Measurements from ENCODE around the gene KRTAP10-11. TPM values are rescaled to one million over a fixed set of nuclear protein-coding genes. Genes with fewer than 3 reads are reported as not detected.
"Not testable (repeated sequence)": the region's sequence is repeated elsewhere in the genome, so short reads cannot be mapped to it uniquely, and the experiment has no call there.

KRTAP10-11 gene
- total RNA-seq, 3 donors from 2014 or later = not detected

DNA sequence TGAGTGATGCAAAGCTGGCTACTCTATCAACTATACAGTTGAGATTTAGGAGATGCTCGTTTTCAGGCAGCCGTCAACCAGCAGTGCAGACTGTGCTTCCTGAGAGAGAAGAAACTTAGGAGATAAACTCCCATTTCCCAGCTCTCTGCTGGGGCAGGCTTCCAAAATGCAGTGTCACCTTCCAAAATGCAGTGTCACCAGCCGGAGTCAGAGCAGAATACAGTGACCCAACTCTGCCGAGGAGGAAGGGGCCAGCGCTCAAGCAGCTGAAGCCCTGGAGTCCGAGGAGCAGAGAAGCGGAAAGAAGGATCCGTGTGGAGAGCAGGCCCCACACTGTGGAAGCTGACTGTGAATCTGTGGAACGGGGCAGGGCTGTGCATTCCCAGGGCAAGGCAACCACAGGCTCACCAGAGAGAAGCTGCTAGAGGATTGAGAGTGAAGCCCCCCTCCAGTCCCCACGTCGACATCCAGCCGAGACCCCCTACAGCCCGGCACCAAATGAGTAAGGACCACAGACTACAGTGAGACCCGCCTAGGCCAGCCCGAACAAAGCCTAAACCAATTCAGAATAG, 36.5 kb downstream of the KRTAP10-11 start:
- no peaks in the 10 kb centered on the region for H3K9me3 ChIP-seq
- TF ChIP-seq POLR2AphosphoS5 (IDR thresholded peaks at IDR 0.05) (no peak), POLR2A (IDR thresholded peaks at IDR 0.05) (no peak)
- TF ChIP-seq, protein P1, sequence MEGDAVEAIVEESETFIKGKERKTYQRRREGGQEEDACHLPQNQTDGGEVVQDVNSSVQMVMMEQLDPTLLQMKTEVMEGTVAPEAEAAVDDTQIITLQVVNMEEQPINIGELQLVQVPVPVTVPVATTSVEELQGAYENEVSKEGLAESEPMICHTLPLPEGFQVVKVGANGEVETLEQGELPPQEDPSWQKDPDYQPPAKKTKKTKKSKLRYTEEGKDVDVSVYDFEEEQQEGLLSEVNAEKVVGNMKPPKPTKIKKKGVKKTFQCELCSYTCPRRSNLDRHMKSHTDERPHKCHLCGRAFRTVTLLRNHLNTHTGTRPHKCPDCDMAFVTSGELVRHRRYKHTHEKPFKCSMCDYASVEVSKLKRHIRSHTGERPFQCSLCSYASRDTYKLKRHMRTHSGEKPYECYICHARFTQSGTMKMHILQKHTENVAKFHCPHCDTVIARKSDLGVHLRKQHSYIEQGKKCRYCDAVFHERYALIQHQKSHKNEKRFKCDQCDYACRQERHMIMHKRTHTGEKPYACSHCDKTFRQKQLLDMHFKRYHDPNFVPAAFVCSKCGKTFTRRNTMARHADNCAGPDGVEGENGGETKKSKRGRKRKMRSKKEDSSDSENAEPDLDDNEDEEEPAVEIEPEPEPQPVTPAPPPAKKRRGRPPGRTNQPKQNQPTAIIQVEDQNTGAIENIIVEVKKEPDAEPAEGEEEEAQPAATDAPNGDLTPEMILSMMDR (IDR thresholded peaks at IDR 0.05) = no peak
- H3K4me1 ChIP-seq = no peaks in the 10 kb centered on the region
- H3K27ac ChIP-seq = no peak overlapping the region
- H3K27me3 ChIP-seq = peaks cover 0 to 19% of the 10 kb centered on the region in 2 donors
- H3K36me3 ChIP-seq = no peaks in the 10 kb centered on the region
- no peak for DNase-seq (ENCODE audit: low spot score in 2 of 2)
- intact Hi-C loops (cut with DNase I; ENCODE audit: low total_unique reads) = no loop called here
- H3K4me3 ChIP-seq = no peak overlapping the region

GRCh38 chr21:44684077-44684476, 37.9 kb downstream of the KRTAP10-11 start:
- Histone ChIP-seq H3K36me3 (no peaks in the 10 kb centered on the region), H3K27ac (no peak overlapping the region), H3K4me1 (no peaks in the 10 kb centered on the region), H3K9me3 (no peaks in the 10 kb centered on the region), H3K27me3 (peaks cover 0 to 31% of the 10 kb centered on the region in 2 donors), H3K4me3 (no peak overlapping the region)
- no peak for DNase-seq (ENCODE audit: low spot score in 2 of 2)
- TF ChIP-seq, protein P1 (IDR thresholded peaks at IDR 0.05) = no peak
- TF ChIP-seq POLR2A (IDR thresholded peaks at IDR 0.05) = no peak
- TF ChIP-seq POLR2AphosphoS5 (IDR thresholded peaks at IDR 0.05) = no peak
- intact Hi-C loops (cut with DNase I; ENCODE audit: low total_unique reads) = no loop called here

- H3K4me3 ChIP-seq = no peak overlapping the region
- H3K27me3 ChIP-seq = peaks cover 0 to 31% of the 10 kb centered on the region in 2 donors
- H3K36me3 ChIP-seq = no peaks in the 10 kb centered on the region
- intact Hi-C loops (cut with DNase I; ENCODE audit: low total_unique reads) = no loop called here
- no peaks in the 10 kb centered on the region for H3K4me1 ChIP-seq
- no peak for DNase-seq (ENCODE audit: low spot score in 2 of 2)
- H3K9me3 ChIP-seq = no peaks in the 10 kb centered on the region
- no peak overlapping the region for H3K27ac ChIP-seq
- TF ChIP-seq, protein P1 (IDR thresholded peaks at IDR 0.05) = no peak
- TF ChIP-seq POLR2A (IDR thresholded peaks at IDR 0.05) (no peak), POLR2AphosphoS5 (IDR thresholded peaks at IDR 0.05) (no peak)
Observed at GRCh38 chr21:44684483-44684882, 38.3 kb downstream of the KRTAP10-11 start.

GRCh38 chr21:44685050-44685449, 38.8 kb downstream of the KRTAP10-11 start:
- H3K27ac ChIP-seq; H3K4me1 ChIP-seq; intact Hi-C loops (cut with DNase I; ENCODE audit: low total_unique reads); H3K36me3 ChIP-seq; H3K9me3 ChIP-seq; H3K4me3 ChIP-seq; DNase-seq (ENCODE audit: low spot score in 2 of 2): not testable (repeated sequence)
- peaks cover 0 to 31% of the 10 kb centered on the region in 2 donors for H3K27me3 ChIP-seq

GRCh38 chr21:44686000-44686781, 40.0 kb downstream of the KRTAP10-11 start:
- Histone ChIP-seq H3K27me3 (peaks cover 0 to 31% of the 10 kb centered on the region in 2 donors), H3K4me1 (no peaks in the 10 kb centered on the region), H3K27ac (no peak overlapping the region), H3K9me3 (no peaks in the 10 kb centered on the region), H3K4me3 (no peak overlapping the region), H3K36me3 (no peaks in the 10 kb centered on the region)
- TF ChIP-seq, protein P1 (IDR thresholded peaks at IDR 0.05) = no peak
- no peak for DNase-seq (ENCODE audit: low spot score in 2 of 2)
- intact Hi-C loops (cut with DNase I; ENCODE audit: low total_unique reads) = no loop called here

All from breast epithelium (tissue), 4 donors.